NCI-H82 treated with DMSO at 0.1 percent for 48 hours (cell line): ENCODE data around the gene SKIC8.

Experiments
- DNase-seq: peaks from one replicate; lab custom pipeline; 2025; ENCODE audit not compliant: unreplicated experiment; lab: John Stamatoyannopoulos, UW

The SKIC8 gene

GRCh38 chr15:78292219-78292618 lies 7.2 kb downstream of the SKIC8 start:
- no peak for DNase-seq

GRCh38 chr15:78291698-78292097 lies 7.7 kb downstream of the SKIC8 start:
- no peak for DNase-seq

DNA sequence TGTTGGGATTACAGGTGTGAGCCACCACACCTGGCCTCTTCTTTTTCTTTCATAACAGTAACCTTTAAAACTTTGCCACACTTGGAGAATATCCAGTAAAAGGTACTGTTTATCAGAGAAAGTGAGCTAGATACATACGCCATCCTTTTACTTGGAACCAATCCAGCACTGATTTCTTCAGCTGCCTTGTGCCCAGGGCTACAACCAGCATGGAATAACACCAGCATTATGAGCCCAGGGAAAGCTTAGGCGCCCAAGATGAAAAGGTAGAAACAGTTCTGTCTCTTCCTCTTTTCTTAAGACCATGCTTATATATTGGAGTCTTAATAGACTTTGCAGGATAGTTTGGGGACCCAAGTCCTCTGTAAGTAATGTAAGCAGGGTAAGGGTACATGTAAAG lies 8.4 kb downstream of the SKIC8 start:
- no peak for DNase-seq

- DNase-seq, result no peak
Observed at GRCh38 chr15:78290222-78290621, 9.2 kb downstream of the SKIC8 start.

DNA sequence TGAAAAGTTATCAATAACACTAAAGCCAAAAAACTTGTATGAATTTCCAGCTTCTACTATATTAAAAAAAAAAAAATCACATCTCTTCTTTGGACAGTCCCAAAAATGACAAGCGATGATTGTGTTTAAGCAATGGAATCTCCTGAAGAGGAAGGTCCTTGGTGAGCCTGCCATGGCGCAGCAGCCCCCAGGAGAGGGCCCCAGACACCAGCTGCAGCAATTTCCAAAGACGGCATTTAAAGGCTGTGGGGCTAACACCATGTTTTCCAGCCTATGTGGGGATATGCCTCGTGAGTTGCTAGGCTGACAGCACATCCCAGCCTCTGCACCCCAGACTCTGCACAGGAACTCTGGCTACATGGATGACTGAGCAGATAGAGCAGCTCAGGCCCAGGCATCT lies 14.7 kb downstream of the SKIC8 start:
- no peak for DNase-seq

- DNase-seq, result no peak
Observed at GRCh38 chr15:78282324-78282723, 17.1 kb downstream of the SKIC8 start.

DNA sequence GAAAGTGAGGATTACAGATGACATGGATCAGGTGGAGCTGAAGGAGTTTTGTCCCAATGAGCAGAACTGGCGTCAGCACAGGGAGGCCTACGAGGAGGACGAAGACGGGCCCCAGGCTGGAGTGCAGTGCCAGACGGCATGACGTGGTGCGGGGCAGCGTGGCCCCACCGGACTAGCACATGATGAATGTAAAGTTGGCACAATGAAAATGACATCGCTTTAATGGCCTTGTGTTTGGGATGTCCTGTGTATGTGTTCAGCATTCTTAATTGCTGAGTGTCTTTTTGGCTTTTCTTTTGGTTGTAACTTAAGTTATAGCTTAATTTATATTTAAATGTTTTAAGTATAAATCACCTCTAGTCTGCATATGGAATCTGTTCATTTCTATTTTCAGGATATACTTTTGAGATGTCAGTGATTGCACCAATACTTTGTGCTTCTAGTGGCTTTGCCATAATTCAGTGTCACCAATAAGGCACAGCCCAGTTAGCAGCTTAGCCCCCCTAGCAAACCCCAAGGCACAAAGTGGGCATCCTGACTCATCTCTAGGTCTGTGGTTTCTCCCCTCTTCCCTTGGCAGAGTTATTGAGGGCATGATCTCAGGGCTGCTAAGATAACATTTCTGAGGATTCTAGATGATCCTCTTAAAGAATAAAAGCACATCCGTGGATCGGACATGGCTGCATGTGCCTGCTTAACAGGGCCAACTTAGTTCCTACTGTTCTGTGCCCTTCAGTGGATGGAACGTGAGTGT lies 18.9 kb downstream of the SKIC8 start:
- DNase-seq, result no peak

- no peak for DNase-seq
Observed at GRCh38 chr15:78276064-78276943, 23.1 kb downstream of the SKIC8 start.

GRCh38 chr15:78274994-78275393 lies 24.4 kb downstream of the SKIC8 start:
- DNase-seq, result no peak

GRCh38 chr15:78272776-78273175 lies 26.6 kb downstream of the SKIC8 start:
- DNase-seq, result peak; percentile 15

- DNase-seq, result no peak
Observed at GRCh38 chr15:78272316-78272715, 27.1 kb downstream of the SKIC8 start.

DNA sequence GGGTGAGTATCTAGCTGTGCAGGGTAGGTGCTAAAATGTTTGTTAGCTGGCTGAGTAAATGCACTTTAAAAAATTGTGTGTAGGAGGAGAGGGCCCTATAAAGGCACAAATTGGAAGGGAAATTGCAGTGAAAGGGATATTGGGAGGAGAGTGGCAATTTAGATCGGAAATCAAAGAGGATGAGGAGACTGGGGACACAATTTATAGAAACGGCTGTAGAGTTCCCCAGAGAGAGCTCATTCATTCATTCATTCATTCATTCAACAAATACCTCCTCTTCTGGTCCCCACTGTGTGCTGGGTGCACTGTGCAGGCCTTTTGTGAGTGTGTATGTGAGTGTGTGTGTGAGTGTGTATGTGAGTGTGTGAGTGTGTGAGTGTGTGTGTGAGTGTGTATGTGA lies 32.6 kb downstream of the SKIC8 start:
- DNase-seq, result no peak

DNA sequence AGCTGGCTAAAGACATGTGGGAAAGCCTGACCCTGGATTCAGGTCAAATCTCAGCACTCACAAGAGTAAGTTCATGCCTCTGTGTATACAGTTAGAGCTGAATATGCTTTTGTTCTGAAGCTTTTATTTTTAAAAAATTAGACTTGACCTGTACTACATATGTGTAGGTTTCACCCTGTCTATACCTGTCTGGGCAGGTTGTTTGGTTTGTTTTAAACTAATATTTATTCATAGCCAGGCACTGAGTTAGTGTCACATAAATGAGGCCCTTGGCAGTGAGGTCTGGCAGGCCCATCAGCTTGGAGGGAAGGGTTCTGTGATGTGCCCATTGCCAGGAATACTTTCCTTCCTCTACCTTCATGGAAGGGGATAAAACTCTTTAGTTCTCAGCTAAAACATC lies 33.2 kb downstream of the SKIC8 start:
- no peak for DNase-seq

DNA sequence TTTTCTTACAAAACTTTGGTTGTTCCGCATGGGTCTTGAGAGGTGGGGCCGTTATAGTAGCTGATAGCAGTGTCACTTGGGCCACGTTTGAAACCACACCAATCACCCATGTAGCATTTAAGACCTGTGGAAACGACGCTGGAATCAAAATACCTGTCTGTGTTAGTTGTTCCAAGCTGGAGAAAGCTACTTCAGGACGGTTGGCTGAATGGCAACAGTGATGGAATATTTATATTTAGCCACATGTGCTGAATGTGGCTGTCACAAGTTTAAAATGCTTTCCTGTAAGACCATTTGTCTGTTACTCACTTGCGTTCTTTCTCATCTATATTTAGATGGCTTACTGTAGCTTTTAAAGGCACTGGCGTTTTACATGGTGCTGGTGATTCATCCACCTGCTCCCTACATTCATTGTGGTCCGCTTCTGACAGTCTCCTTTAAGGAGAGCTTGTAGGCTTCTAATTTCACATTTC lies 33.6 kb downstream of the SKIC8 start:
- no peak for DNase-seq

GRCh38 chr15:78265137-78265460 lies 34.3 kb downstream of the SKIC8 start:
- DNase-seq, result no peak

- no peak for DNase-seq
Observed at GRCh38 chr15:78264304-78265136, 34.9 kb downstream of the SKIC8 start, which contains the start of gene DNAJA4. TSS of gene DNAJA4 (plus strand) at chr15:78264562. CDS start at chr15:78264764, 202 bp downstream.

GRCh38 chr15:78263907-78264303 lies 35.5 kb downstream of the SKIC8 start:
- DNase-seq, result no peak

- DNase-seq, result no peak
Observed at GRCh38 chr15:78263351-78263781, 36.0 kb downstream of the SKIC8 start.

DNA sequence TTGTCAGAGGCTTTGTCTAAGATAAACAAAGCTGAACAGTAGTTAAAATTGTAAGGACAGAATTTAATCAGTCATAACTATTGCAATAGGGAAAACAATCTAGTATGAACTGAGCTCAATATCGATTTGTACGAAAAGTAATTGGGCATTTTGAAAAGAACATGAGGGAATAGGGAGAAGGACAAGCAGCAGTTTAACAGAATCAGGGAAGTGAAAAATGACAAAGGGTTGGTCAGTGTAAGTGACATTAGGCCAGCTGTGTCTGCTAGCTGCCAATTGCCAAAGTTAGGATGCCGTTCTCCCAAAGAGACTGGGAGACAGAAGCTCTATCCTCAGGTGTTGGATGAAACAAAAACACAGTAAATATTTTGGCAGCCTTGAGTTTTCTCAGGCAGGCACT lies 38.3 kb downstream of the SKIC8 start:
- no peak for DNase-seq

DNA sequence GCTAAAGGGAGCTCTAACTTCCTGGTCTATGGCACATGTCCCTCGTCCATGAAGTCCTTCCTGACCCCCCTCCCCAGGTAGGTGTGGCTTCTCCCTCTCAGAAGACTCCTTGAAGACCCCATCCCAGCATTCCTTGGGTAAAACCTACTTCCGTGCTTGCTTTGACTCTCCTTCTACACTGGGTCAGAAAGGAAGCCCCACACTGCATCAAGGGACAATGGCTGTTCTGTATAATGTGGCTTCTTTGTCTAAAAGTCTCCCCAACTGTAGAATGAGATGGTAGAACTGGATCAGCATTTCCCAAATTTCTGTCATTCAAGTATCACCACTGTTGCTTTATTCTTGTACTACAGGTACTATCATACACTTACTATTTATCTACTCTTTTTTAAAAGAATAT lies 38.9 kb downstream of the SKIC8 start:
- no peak for DNase-seq

GRCh38 chr15:78259232-78259631 lies 40.2 kb downstream of the SKIC8 start:
- no peak for DNase-seq
